HEK293 (cell line): ENCODE measurements around the gene LCN6.
A peak's percentile ranks its signal among the peaks of the same experiment; 100 is the strongest.

Experiments used
- CTCF ChIA-PET: fragments of 350-600 bp; formaldehyde crosslinking; extraction: SDS; loops from one replicate; lab custom pipeline; 2021; ENCODE audit warnings: antibody characterized with exemption; lab: Yijun Ruan, JAX
- POLR2A ChIA-PET: fragments of 300-600 bp; formaldehyde crosslinking; extraction: SDS; loops from one replicate; lab custom pipeline; 2020; ENCODE audit warnings: antibody characterized with exemption, inconsistent platforms; lab: Yijun Ruan, JAX
- H3K27ac ChIP-seq: fragments of 200-500 bp; sonication (Bioruptor generic); 2 replicates; pipeline ENCODE4 v1.5.1; 2014; ENCODE audit warnings: low read depth, low read length, control low read depth, inconsistent platforms; ENCODE audit errors: extremely low read depth
- H3K36me3 ChIP-seq, 2 experiments: fragments of 200-500 bp in 1 of 2; sonication (Bioruptor generic) in 1 of 2; 1 replicate in 1 of 2; 2 replicates in 1 of 2; pipeline ENCODE4 v1.5.1; 2014 to 2017; ENCODE audit warnings: inconsistent platforms in 2 of 2, low read length in 2 of 2; ENCODE audit not compliant: control insufficient read depth in 2 of 2, insufficient read depth in 1 of 2
- H3K4me1 ChIP-seq: fragments of 200-500 bp; sonication (Bioruptor generic); 2 replicates; pipeline ENCODE4 v1.5.1; 2014; ENCODE audit warnings: mild to moderate bottlenecking, low read length, inconsistent platforms; ENCODE audit not compliant: control insufficient read depth, insufficient read depth
- H3K4me3 ChIP-seq: 2 replicates; pipeline ENCODE4 v1.5.1; 2011; ENCODE audit warnings: low read depth, mild to moderate bottlenecking, control low read depth, low read length, moderate library complexity
- H3K9me3 ChIP-seq: fragments of 200-500 bp; sonication (Bioruptor generic); 2 replicates; pipeline ENCODE4 v1.5.1; 2014; ENCODE audit warnings: low read depth, low read length, inconsistent platforms; ENCODE audit not compliant: control insufficient read depth, insufficient read depth
- BCL11A ChIP-seq: fragments of 450-650 bp; formaldehyde crosslinking; IDR thresholded peaks from 2 replicates; pipeline ENCODE4 v1.5.1; 2016; ENCODE audit warnings: low read depth, missing biosample characterization, missing genetic modification characterization
- BCL11B ChIP-seq: fragments of 450-650 bp; formaldehyde crosslinking; IDR thresholded peaks from 2 replicates; pipeline ENCODE4 v1.5.1; 2016; ENCODE audit warnings: low read depth, missing biosample characterization, missing genetic modification characterization
- EGR2 ChIP-seq: fragments of 450-650 bp; formaldehyde crosslinking; IDR thresholded peaks from 2 replicates; pipeline ENCODE4 v1.5.1; 2016; ENCODE audit warnings: low read depth, missing biosample characterization, missing genetic modification characterization
- GLI2 ChIP-seq: fragments of 450-650 bp; formaldehyde crosslinking; IDR thresholded peaks from 2 replicates; pipeline ENCODE4; 2017; ENCODE audit warnings: missing biosample characterization, missing genetic modification characterization, low read depth, borderline replicate concordance
- GLIS2 ChIP-seq: fragments of 450-650 bp; formaldehyde crosslinking; IDR thresholded peaks from 2 replicates; pipeline ENCODE4 v1.5.1; 2016; ENCODE audit warnings: missing biosample characterization, missing genetic modification characterization
- HIC1 ChIP-seq: fragments of 450-650 bp; formaldehyde crosslinking; IDR thresholded peaks from 2 replicates; pipeline ENCODE4 v1.5.1; 2016; ENCODE audit warnings: missing biosample characterization, missing genetic modification characterization
- HOXD13 ChIP-seq: sonication (generic); formaldehyde crosslinking; IDR thresholded peaks from 2 replicates; pipeline ENCODE4 v1.8.0; 2022; ENCODE audit warnings: missing genetic modification reagents, borderline replicate concordance
- KLF1 ChIP-seq: fragments of 450-650 bp; formaldehyde crosslinking; IDR thresholded peaks from 2 replicates; pipeline ENCODE4 v1.5.1; 2016; ENCODE audit warnings: missing biosample characterization, missing genetic modification characterization
- KLF8 ChIP-seq: fragments of 450-650 bp; formaldehyde crosslinking; IDR thresholded peaks from 2 replicates; pipeline ENCODE4 v1.5.1; 2016; ENCODE audit warnings: missing biosample characterization, missing genetic modification characterization
- REST ChIP-seq: fragments of 450-650 bp; formaldehyde crosslinking; IDR thresholded peaks from 2 replicates; pipeline ENCODE4 v1.5.1; 2016; ENCODE audit warnings: missing biosample characterization, missing genetic modification characterization
- SALL2 ChIP-seq: fragments of 450-650 bp; formaldehyde crosslinking; IDR thresholded peaks from 2 replicates; pipeline ENCODE4 v1.5.0; 2017; ENCODE audit warnings: missing biosample characterization, mild to moderate bottlenecking, missing genetic modification characterization, borderline replicate concordance
- ZBTB8A ChIP-seq: fragments of 450-650 bp; formaldehyde crosslinking; IDR thresholded peaks from 2 replicates; pipeline ENCODE4 v1.5.1; 2016; ENCODE audit warnings: missing biosample characterization, missing genetic modification characterization
- ZIC2 ChIP-seq: fragments of 450-650 bp; formaldehyde crosslinking; IDR thresholded peaks from 2 replicates; pipeline ENCODE4 v1.5.1; 2016; ENCODE audit warnings: missing biosample characterization, missing genetic modification characterization
- ZNF184 ChIP-seq: fragments of 450-650 bp; IDR thresholded peaks from 2 replicates; pipeline ENCODE4 v1.5.1; 2018; ENCODE audit warnings: missing biosample characterization, mild to moderate bottlenecking, missing genetic modification characterization
- ZNF341 ChIP-seq: fragments of 450-650 bp; formaldehyde crosslinking; IDR thresholded peaks from 2 replicates; pipeline ENCODE4; 2016; ENCODE audit warnings: low read depth, missing biosample characterization, missing genetic modification characterization
- ZNF423 ChIP-seq: fragments of 450-650 bp; formaldehyde crosslinking; IDR thresholded peaks from 2 replicates; pipeline ENCODE4 v1.5.1; 2016; ENCODE audit warnings: missing biosample characterization, missing genetic modification characterization
- ZNF449 ChIP-seq: fragments of 450-650 bp; formaldehyde crosslinking; IDR thresholded peaks from 2 replicates; pipeline ENCODE4 v1.5.1; 2017; ENCODE audit warnings: missing biosample characterization, mild to moderate bottlenecking, missing genetic modification characterization, moderate library complexity
- ZNF48 ChIP-seq: fragments of 450-650 bp; formaldehyde crosslinking; IDR thresholded peaks from 2 replicates; pipeline ENCODE4 v1.5.1; 2016; ENCODE audit warnings: missing biosample characterization, missing genetic modification characterization
- ZNF621 ChIP-seq: fragments of 450-650 bp; formaldehyde crosslinking; IDR thresholded peaks from 2 replicates; pipeline ENCODE4 v1.5.1; 2017; ENCODE audit warnings: missing biosample characterization, missing genetic modification characterization
- ZNF629 ChIP-seq: fragments of 450-650 bp; formaldehyde crosslinking; IDR thresholded peaks from 2 replicates; pipeline ENCODE4 v1.5.1; 2017; ENCODE audit warnings: missing biosample characterization, missing genetic modification characterization
- ZNF692 ChIP-seq: fragments of 450-650 bp; formaldehyde crosslinking; IDR thresholded peaks from 2 replicates; pipeline ENCODE4 v1.5.1; 2016; ENCODE audit warnings: missing biosample characterization, missing genetic modification characterization

LCN6 gene

GRCh38 chr9:136722969-136723356, 25.4 kb downstream of the LCN6 start (continued):
- TF ChIP-seq ZNF692 (tag by site-specific recombination) (peak; percentile 75), HOXD13 (CRISPR knock-in tag) (no peak), ZNF629 (tag by site-specific recombination) (0 out of 2 replicates have a peak, but pooled peaks have one; percentile 31), ZIC2 (tag by site-specific recombination) (peak; percentile 74), ZNF423 (tag by site-specific recombination) (peak; percentile 24; the same call in 1 of the 2 replicates), SALL2 (tag by site-specific recombination) (no peak), ZNF449 (tag by site-specific recombination) (peak; percentile 63), ZBTB8A (tag by site-specific recombination) (peak; percentile 43), BCL11A (tag by site-specific recombination) (0 out of 2 replicates have a peak, but pooled peaks have one; percentile 5), EGR2 (peak; percentile 67), KLF1 (tag by site-specific recombination) (peak; percentile 28; the same call in 1 of the 2 replicates), ZNF48 (tag by site-specific recombination) (no peak), GLI2 (tag by site-specific recombination) (no peak), ZNF341 (tag by site-specific recombination) (peak; percentile 27; the same call in 1 of the 2 replicates), ZNF184 (no peak), REST (tag by site-specific recombination) (peak; percentile 75; the same call in 1 of the 2 replicates), KLF8 (tag by site-specific recombination) (peak; percentile 53; the same call in 1 of the 2 replicates), GLIS2 (tag by site-specific recombination) (peak; percentile 57)
- TF ChIP-seq, all 188 proteins: peak for 22

- peaks cover 0 to 74% of the 10 kb centered on the region in 2 experiments; a peak in 2 of 3 replicates for H3K36me3 ChIP-seq
- no peak overlapping the region for H3K4me3 ChIP-seq
- H3K4me1 ChIP-seq = no peaks in the 10 kb centered on the region; the same call in 1 of the 2 replicates
- ChIA-PET POLR2A (interaction anchor here (3.8 kb wide), 1 partner anchor 9 kb away, joined by 25 read pairs; the partner anchor contains the start of gene DIPK1B), CTCF (interaction anchor here (0.6 to 1.6 kb wide), 2 partner anchors 28 to 36 kb away, joined by 3 to 4 read pairs; partner anchors contain the start of gene LCN8)
- no peaks in the 10 kb centered on the region for H3K9me3 ChIP-seq
- no peak overlapping the region for H3K27ac ChIP-seq
- no peak for TF ChIP-seq ZNF621 (tag by site-specific recombination)
- peak; percentile 48; the same call in 1 of the 2 replicates for TF ChIP-seq BCL11B (tag by site-specific recombination)
- TF ChIP-seq HIC1 (tag by site-specific recombination) = peak; percentile 81; the same call in 1 of the 2 replicates
- 0 out of 2 replicates have a peak, but pooled peaks have one; percentile 10 for TF ChIP-seq BCL11A (tag by site-specific recombination)
These were observed 26.0 kb downstream of the LCN6 start for GRCh38 chr9:136722093-136722968.
